PC-9 (cell line): ENCODE results near the gene BLOC1S6.

ENCODE experiments used
- EZH2 ChIP-seq: fragments of 200-600 bp; sonication (generic); IDR thresholded peaks from 2 replicates; pipeline ENCODE4 v1.8.0; 2017; ENCODE audit warnings: antibody characterized with exemption, low read depth
- TF ChIP-seq, protein P1 (sequence below): fragments of 200-600 bp; sonication (generic); conservative IDR thresholded peaks from 2 replicates; pipeline ENCODE4 v1.6.1; 2017; ENCODE audit warnings: mixed run types, antibody characterized with exemption, mild to moderate bottlenecking, moderate library complexity

DNA sequence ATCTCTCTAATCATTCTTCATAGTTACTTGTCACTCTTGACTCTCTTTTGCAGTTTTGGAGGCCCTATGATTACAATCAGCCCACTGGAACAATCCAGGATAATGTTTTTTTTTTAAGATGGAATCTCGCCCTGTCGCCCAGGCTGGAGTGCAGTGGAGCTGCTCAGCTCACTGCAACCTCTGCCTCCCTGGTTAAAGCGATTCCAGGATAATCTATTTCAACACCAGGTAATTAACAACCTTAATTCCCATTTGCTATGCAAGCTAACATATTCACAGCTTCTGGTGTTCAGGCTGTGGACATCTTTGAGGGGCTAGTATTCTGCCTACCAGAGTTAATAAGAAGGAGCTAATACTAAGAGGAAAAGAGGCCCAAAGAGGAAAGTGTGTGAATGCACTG lies 1.1 kb upstream of the BLOC1S6 start:
- TF ChIP-seq, protein P1, sequence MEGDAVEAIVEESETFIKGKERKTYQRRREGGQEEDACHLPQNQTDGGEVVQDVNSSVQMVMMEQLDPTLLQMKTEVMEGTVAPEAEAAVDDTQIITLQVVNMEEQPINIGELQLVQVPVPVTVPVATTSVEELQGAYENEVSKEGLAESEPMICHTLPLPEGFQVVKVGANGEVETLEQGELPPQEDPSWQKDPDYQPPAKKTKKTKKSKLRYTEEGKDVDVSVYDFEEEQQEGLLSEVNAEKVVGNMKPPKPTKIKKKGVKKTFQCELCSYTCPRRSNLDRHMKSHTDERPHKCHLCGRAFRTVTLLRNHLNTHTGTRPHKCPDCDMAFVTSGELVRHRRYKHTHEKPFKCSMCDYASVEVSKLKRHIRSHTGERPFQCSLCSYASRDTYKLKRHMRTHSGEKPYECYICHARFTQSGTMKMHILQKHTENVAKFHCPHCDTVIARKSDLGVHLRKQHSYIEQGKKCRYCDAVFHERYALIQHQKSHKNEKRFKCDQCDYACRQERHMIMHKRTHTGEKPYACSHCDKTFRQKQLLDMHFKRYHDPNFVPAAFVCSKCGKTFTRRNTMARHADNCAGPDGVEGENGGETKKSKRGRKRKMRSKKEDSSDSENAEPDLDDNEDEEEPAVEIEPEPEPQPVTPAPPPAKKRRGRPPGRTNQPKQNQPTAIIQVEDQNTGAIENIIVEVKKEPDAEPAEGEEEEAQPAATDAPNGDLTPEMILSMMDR: no peak
- no peak for TF ChIP-seq EZH2
